PC-3 (cell line): Measurements from ENCODE around the gene RAET1E. TPM values are rescaled to one million over a fixed set of nuclear protein-coding genes. Genes with fewer than 3 reads are reported as not detected.

Experiments
- ATAC-seq: fragments of 200-7000 bp; cut with Tn5 transposase; 2 replicates; pipeline ENCODE4 v1.9.1; 2020; ENCODE audit warnings: mild to moderate bottlenecking, moderate library complexity
- BruUV-seq: library from RNA; stranded (reverse); fragments of 400-500 nt; replicated peaks from 2 replicates; lab custom pipeline; 2021; lab: Mats Ljungman, UMichigan
- CTCF ChIA-PET: fragments of 300-600 bp; sonication (Branson Sonifier 250); formaldehyde crosslinking; loops from one replicate; lab custom pipeline; 2022; ENCODE audit warnings: antibody characterized with exemption; lab: Charles Lee
- POLR2A ChIA-PET: fragments of 300-600 bp; sonication (Branson Sonifier 250); formaldehyde crosslinking; loops from one replicate; lab custom pipeline; 2022; ENCODE audit warnings: antibody characterized with exemption; ENCODE audit not compliant: unreplicated experiment; lab: Charles Lee
- DNase-seq: peaks from one replicate; pipeline ENCODE4 v3.0.0-alpha.2; 2015
- H2AFZ ChIP-seq: fragments of 300-600 bp; sonication (generic); 2 replicates; pipeline ENCODE4 v1.6.0; 2016; ENCODE audit warnings: antibody characterized with exemption, low read length
- H3F3A ChIP-seq: fragments of 300-600 bp; sonication (generic); one replicate; pipeline ENCODE4 v1.6.0; 2017; ENCODE audit warnings: antibody characterized with exemption, low read length, control low read depth, mild to moderate bottlenecking; ENCODE audit not compliant: unreplicated experiment
- H3K27ac ChIP-seq: fragments of 300-600 bp; sonication (generic); 2 replicates; pipeline ENCODE4 v1.5.1; 2016; ENCODE audit warnings: mild to moderate bottlenecking, low read length
- H3K27me3 ChIP-seq: fragments of 300-600 bp; sonication (generic); 2 replicates; pipeline ENCODE4 v1.6.1; 2016; ENCODE audit warnings: low read length, mixed read lengths
- H3K36me3 ChIP-seq: fragments of 300-600 bp; sonication (generic); 2 replicates; pipeline ENCODE4 v1.6.1; 2016; ENCODE audit warnings: low read depth, mixed run types, low read length, mixed read lengths
- H3K4me1 ChIP-seq: fragments of 300-600 bp; sonication (generic); 2 replicates; pipeline ENCODE4 v1.5.1; 2016; ENCODE audit warnings: low read length; ENCODE audit not compliant: insufficient read depth
- H3K4me2 ChIP-seq: fragments of 300-600 bp; sonication (generic); 2 replicates; pipeline ENCODE4 v1.6.0; 2016; ENCODE audit warnings: low read length
- H3K4me3 ChIP-seq: fragments of 300-600 bp; sonication (generic); 2 replicates; pipeline ENCODE4 v1.5.1; 2016; ENCODE audit warnings: mild to moderate bottlenecking, low read length, mixed read lengths
- H3K79me2 ChIP-seq: fragments of 300-600 bp; sonication (generic); 2 replicates; pipeline ENCODE4 v1.6.1; 2017; ENCODE audit warnings: low read length, mixed read lengths
- H3K9ac ChIP-seq: fragments of 300-600 bp; sonication (generic); 2 replicates; pipeline ENCODE4 v1.6.0; 2016; ENCODE audit warnings: mild to moderate bottlenecking, low read length
- H3K9me2 ChIP-seq: fragments of 300-600 bp; sonication (generic); replicated peaks from 2 replicates; pipeline ENCODE4 v1.6.1; 2016; ENCODE audit warnings: mixed run types, low read length, mixed read lengths
- H3K9me3 ChIP-seq: fragments of 300-600 bp; sonication (generic); 2 replicates; pipeline ENCODE4 v1.6.1; 2016; ENCODE audit warnings: low read length, mixed read lengths
- H4K20me1 ChIP-seq: fragments of 300-600 bp; sonication (generic); 2 replicates; pipeline ENCODE4 v1.6.1; 2016; ENCODE audit warnings: low read length, mixed read lengths
- EZH2 ChIP-seq: fragments of 300-600 bp; sonication (generic); IDR thresholded peaks from one replicate; pipeline ENCODE4 v1.6.1; 2017; ENCODE audit warnings: antibody characterized with exemption, mild to moderate bottlenecking, low read length; ENCODE audit not compliant: unreplicated experiment
- EZH2phosphoT487 ChIP-seq: fragments of 300-600 bp; sonication (generic); IDR thresholded peaks from 2 replicates; pipeline ENCODE4 v1.6.1; 2018; ENCODE audit warnings: mild to moderate bottlenecking, antibody characterized with exemption, low read length, borderline replicate concordance
- intact Hi-C: fragments of 100-400 bp; cut with micrococcal nuclease; formaldehyde crosslinking; loops from 2 replicates; pipeline ENCODE4 v1.9.0; 2023
- total RNA-seq: library from RNA; depleted of rRNA; stranded (reverse); fragments of >200 nt; gene quantifications from 2 replicates; pipeline ENCODE4 v1.2.3, GENCODE V29; 2014
- TF ChIP-seq, protein P1 (sequence below): fragments of 300-600 bp; sonication (generic); conservative IDR thresholded peaks from 2 replicates; pipeline ENCODE4 v1.5.1; 2017; ENCODE audit warnings: antibody characterized with exemption, low read depth, mild to moderate bottlenecking, low read length

Gene RAET1E
- total RNA-seq, 1 experiment from 2014 or later, result 0.40 TPM

DNA sequence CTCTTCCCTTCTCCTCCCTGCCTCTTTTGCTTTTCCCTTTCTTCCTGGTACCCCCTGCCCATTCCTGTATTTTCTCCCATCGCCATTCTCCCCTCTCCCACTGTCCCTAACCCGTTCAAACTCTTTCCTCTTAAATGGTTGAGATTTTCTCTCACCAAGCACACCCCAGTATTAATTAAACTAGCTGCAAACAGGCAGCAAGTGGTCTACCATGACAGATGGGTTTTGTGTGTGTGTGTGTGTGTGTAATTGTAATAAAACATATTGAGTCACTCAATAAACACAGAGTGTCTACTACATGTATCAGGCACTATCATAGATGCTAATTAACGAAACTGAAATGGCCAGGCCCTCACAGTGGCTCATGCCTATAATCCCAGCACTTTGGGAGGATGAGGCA is 6.7 kb downstream of the RAET1E start:
- POLR2A ChIA-PET, result no interaction called here
- CTCF ChIA-PET, result no interaction called here
- Histone ChIP-seq H3K9ac (no peak overlapping the region), H3K27me3 (no peaks in the 10 kb centered on the region), H3K79me2 (no peaks in the 10 kb centered on the region), H3K9me3 (no peaks in the 10 kb centered on the region), H3K4me3 (no peak overlapping the region), H2AFZ (no peak overlapping the region), H4K20me1 (no peaks in the 10 kb centered on the region), H3K27ac (no peak overlapping the region), H3K4me2 (no peak overlapping the region), H3K4me1 (peaks cover 25% of the 10 kb centered on the region), H3K9me2 (no peaks in the 10 kb centered on the region), H3K36me3 (no peaks in the 10 kb centered on the region), H3F3A (no peaks in the 10 kb centered on the region)
- ATAC-seq (peak; percentile 32; the same call in 1 of the 2 replicates), DNase-seq (peak; percentile 56)
- intact Hi-C loops, result no loop called here
- no peak for TF ChIP-seq EZH2phosphoT487
- TF ChIP-seq EZH2, result no peak
- TF ChIP-seq, protein P1, sequence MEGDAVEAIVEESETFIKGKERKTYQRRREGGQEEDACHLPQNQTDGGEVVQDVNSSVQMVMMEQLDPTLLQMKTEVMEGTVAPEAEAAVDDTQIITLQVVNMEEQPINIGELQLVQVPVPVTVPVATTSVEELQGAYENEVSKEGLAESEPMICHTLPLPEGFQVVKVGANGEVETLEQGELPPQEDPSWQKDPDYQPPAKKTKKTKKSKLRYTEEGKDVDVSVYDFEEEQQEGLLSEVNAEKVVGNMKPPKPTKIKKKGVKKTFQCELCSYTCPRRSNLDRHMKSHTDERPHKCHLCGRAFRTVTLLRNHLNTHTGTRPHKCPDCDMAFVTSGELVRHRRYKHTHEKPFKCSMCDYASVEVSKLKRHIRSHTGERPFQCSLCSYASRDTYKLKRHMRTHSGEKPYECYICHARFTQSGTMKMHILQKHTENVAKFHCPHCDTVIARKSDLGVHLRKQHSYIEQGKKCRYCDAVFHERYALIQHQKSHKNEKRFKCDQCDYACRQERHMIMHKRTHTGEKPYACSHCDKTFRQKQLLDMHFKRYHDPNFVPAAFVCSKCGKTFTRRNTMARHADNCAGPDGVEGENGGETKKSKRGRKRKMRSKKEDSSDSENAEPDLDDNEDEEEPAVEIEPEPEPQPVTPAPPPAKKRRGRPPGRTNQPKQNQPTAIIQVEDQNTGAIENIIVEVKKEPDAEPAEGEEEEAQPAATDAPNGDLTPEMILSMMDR, result no peak
- BruUV-seq, result no TSS peak

DNA sequence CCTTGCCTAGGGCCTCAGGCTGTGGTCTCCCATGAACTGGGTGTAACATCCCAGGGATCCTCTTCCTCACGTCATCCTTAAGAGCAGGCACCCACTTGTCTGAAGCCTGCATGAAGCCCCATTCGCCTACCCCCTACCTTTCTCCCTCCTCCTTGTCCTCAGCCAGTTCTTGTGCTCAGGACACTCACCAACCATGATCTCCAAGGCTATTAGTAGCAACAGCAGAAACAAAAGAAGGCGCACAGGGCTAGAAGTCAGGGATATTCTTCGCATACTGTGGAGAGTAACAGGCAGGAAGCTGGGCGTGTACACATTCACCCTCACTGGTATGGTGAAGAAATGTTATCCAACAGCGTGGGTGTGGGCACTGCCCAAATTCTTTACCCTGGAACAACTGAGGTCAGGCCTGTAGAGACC is 7.3 kb downstream of the RAET1E start:
- Histone ChIP-seq H3K4me1 (peaks cover 19% of the 10 kb centered on the region), H4K20me1 (no peaks in the 10 kb centered on the region), H3K27ac (no peak overlapping the region), H3F3A (no peaks in the 10 kb centered on the region), H3K4me3 (no peak overlapping the region), H3K4me2 (no peak overlapping the region), H3K36me3 (no peaks in the 10 kb centered on the region), H3K27me3 (no peaks in the 10 kb centered on the region), H3K9me2 (no peaks in the 10 kb centered on the region), H2AFZ (no peak overlapping the region), H3K79me2 (no peaks in the 10 kb centered on the region), H3K9me3 (no peaks in the 10 kb centered on the region), H3K9ac (no peak overlapping the region)
- DNase-seq (no peak), ATAC-seq (peak; percentile 39)
- ChIA-PET CTCF (no interaction called here), POLR2A (no interaction called here)
- intact Hi-C loops, result no loop called here
- TF ChIP-seq EZH2 (no peak), EZH2phosphoT487 (no peak)
- TF ChIP-seq, protein P1, result no peak
- BruUV-seq, result no TSS peak

DNA sequence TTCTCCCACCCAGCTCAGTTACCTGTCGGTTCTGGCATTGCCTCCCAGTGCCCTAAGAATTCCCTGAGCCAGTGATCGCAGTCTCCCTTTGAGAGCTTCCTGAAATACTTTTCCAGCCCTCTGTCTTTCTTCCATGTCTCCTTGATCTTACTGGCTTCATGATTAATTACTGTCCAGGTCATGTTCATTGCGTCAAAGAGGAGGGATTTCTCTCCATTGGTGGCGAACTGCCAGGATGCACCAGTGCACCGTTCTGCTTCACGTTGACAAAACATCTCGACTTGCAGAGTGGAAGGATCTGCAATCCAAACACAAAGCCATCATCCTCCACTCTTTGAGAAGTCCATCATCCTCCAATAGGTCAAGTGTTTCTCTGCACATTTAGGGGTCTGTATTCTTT is 8.6 kb downstream of the RAET1E start:
- no peak for ATAC-seq
- no peaks in the 10 kb centered on the region for H3K9me3 ChIP-seq
- H3K36me3 ChIP-seq, result no peaks in the 10 kb centered on the region
- H3K27ac ChIP-seq, result no peak overlapping the region
- no peak overlapping the region for H2AFZ ChIP-seq
- no peaks in the 10 kb centered on the region for H4K20me1 ChIP-seq
- H3K4me2 ChIP-seq, result no peak overlapping the region
- CTCF ChIA-PET, result no interaction called here
- no peak overlapping the region for H3K4me3 ChIP-seq
- TF ChIP-seq, protein P1, result no peak
- TF ChIP-seq EZH2phosphoT487, result no peak
- no peak for TF ChIP-seq EZH2
- POLR2A ChIA-PET, result interaction anchor here (0.5 kb wide), 1 partner anchor 67 kb away, joined by 15 read pairs; no protein-coding TSS in a partner anchor
- intact Hi-C loops, result no loop called here
- BruUV-seq, result no TSS peak
- H3F3A ChIP-seq, result no peaks in the 10 kb centered on the region
- no peaks in the 10 kb centered on the region for H3K27me3 ChIP-seq
- no peak overlapping the region for H3K9ac ChIP-seq
- H3K79me2 ChIP-seq, result no peaks in the 10 kb centered on the region
- DNase-seq, result no peak
- no peaks in the 10 kb centered on the region for H3K9me2 ChIP-seq
- H3K4me1 ChIP-seq, result 0 out of 2 replicates have a peak, but pooled peaks cover 8% of the 10 kb centered on the region
